OCI-LY3 (cell line): Measurements from ENCODE around the gene IGSF3.
"Not testable (repeated sequence)": the region's sequence is repeated elsewhere in the genome, so short reads cannot be mapped to it uniquely, and the experiment has no call there.

Experiments used
- EZH2phosphoT487 ChIP-seq: fragments of 200-600 bp; shearing (Covaris generic); IDR thresholded peaks from 2 replicates; pipeline ENCODE4 v1.6.1; 2018; ENCODE audit warnings: antibody characterized with exemption, mixed run types, low read depth
- TF ChIP-seq, protein P1 (sequence below): fragments of 200-600, 300-600 bp; sonication (generic); IDR thresholded peaks from 2 replicates; pipeline ENCODE4 v1.5.1; 2014; ENCODE audit warnings: antibody characterized with exemption, low read length, low read depth

DNA sequence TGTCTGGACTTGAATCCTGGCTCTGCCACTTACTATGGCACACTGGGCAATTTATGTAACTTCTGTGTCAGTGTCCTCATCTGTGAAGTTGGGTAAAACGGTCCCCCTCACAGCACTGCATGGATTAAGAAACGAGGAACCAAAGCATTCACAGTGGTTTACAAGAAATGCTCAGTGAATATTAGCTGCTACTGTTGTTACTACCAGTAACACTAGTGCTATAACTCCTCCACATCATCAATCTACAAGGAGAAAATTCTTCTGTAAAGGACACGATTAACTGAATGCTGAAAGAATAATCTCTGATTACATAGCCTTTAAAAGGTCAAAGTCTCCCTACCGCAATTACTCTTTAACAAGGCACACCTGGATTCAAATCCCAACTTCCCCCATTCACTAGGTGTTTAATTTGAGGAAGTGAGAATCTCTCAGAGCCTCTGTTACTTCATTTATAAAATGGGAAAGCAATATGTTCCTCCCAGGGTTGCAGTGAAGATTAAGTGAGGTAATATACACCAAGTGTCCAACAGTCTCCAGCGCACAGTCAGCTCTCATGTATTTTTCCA, 70.7 kb downstream of the IGSF3 start:
- TF ChIP-seq, protein P1, sequence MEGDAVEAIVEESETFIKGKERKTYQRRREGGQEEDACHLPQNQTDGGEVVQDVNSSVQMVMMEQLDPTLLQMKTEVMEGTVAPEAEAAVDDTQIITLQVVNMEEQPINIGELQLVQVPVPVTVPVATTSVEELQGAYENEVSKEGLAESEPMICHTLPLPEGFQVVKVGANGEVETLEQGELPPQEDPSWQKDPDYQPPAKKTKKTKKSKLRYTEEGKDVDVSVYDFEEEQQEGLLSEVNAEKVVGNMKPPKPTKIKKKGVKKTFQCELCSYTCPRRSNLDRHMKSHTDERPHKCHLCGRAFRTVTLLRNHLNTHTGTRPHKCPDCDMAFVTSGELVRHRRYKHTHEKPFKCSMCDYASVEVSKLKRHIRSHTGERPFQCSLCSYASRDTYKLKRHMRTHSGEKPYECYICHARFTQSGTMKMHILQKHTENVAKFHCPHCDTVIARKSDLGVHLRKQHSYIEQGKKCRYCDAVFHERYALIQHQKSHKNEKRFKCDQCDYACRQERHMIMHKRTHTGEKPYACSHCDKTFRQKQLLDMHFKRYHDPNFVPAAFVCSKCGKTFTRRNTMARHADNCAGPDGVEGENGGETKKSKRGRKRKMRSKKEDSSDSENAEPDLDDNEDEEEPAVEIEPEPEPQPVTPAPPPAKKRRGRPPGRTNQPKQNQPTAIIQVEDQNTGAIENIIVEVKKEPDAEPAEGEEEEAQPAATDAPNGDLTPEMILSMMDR, result not testable (repeated sequence)
- TF ChIP-seq EZH2phosphoT487, result not testable (repeated sequence)
